IPS-18a (cell line): ENCODE results near the gene GJB1.
"Not testable (repeated sequence)": the region's sequence is repeated elsewhere in the genome, so short reads cannot be mapped to it uniquely, and the experiment has no call there.

Experiments used
- H3K27ac ChIP-seq: one replicate; pipeline ENCODE4 v1.5.1; 2013; ENCODE audit warnings: low read length
- H3K27me3 ChIP-seq: one replicate; pipeline ENCODE4 v1.6.1; 2013; ENCODE audit warnings: mild to moderate bottlenecking, low read length; ENCODE audit not compliant: control insufficient read depth, insufficient read depth
- H3K36me3 ChIP-seq: one replicate; pipeline ENCODE4 v1.6.1; 2013; ENCODE audit warnings: low read depth, low read length; ENCODE audit not compliant: control insufficient read depth
- H3K4me1 ChIP-seq: one replicate; pipeline ENCODE4 v1.6.1; 2013; ENCODE audit warnings: low read depth, low read length; ENCODE audit not compliant: control insufficient read depth
- H3K4me3 ChIP-seq: one replicate; pipeline ENCODE4 v1.5.1; 2013; ENCODE audit warnings: low read length
- H3K9ac ChIP-seq: one replicate; pipeline ENCODE4 v1.6.1; 2013; ENCODE audit warnings: mild to moderate bottlenecking, low read length, moderate library complexity
- H3K9me3 ChIP-seq: one replicate; pipeline ENCODE4 v1.6.1; 2013; ENCODE audit warnings: low read depth, low read length; ENCODE audit not compliant: control insufficient read depth

The GJB1 gene

GRCh38 chrX:71222929-71223328 is at the start of gene GJB1:
GJB1 (plus strand) TSS chrX:71223224; CDS start chrX:71223708, 484 bp downstream.
- Histone ChIP-seq H3K27me3 (no peaks in the 10 kb centered on the region), H3K9ac (no peak within 1 kb of the TSS), H3K4me1 (peaks cover 4% of the 10 kb centered on the region)

DNA sequence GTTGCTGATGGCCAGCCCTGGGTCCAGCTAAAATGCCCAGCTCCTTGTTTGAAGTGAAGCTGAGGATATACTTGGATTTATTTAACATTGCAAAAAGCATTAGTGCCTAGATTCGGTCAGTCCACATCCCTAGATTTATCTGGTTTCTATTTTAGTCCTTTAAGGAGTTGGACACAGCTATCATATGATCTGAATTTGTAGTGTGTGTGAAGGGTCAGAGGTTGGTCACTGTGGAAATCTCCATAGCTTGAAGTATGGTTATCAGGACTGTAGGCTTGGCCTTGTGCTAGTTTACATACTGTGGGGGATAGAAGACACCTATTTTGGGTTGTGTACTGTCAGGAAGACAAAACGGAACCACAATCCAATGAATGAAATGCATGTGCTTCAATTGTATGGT is 49.6 kb upstream of the GJB1 start:
- Histone ChIP-seq H3K9ac (no peak overlapping the region), H3K4me3 (no peak overlapping the region)

More at GRCh38 chrX:71222929-71223328, at the start of gene GJB1:
- Histone ChIP-seq H3K27ac (no peak within 1 kb of the TSS), H3K36me3 (no peaks in the 10 kb centered on the region), H3K9me3 (peaks cover 3% of the 10 kb centered on the region), H3K4me3 (no peak within 1 kb of the TSS)

GRCh38 chrX:71174795-71175194 is 48.2 kb upstream of the GJB1 start:
- Histone ChIP-seq H3K27me3 (no peaks in the 10 kb centered on the region), H3K4me1 (no peaks in the 10 kb centered on the region), H3K4me3 (no peak overlapping the region), H3K27ac (no peak overlapping the region), H3K9ac (no peak overlapping the region), H3K36me3 (no peaks in the 10 kb centered on the region), H3K9me3 (peaks cover 4% of the 10 kb centered on the region)

More for the DNA sequence above, 49.6 kb upstream of the GJB1 start:
- Histone ChIP-seq H3K36me3 (no peaks in the 10 kb centered on the region), H3K27ac (no peak overlapping the region), H3K27me3 (no peaks in the 10 kb centered on the region), H3K9me3 (peaks cover 4% of the 10 kb centered on the region), H3K4me1 (no peaks in the 10 kb centered on the region)

- Histone ChIP-seq H3K27me3 (no peaks in the 10 kb centered on the region), H3K36me3 (no peaks in the 10 kb centered on the region), H3K9me3 (peaks cover 4% of the 10 kb centered on the region), H3K4me3 (no peak overlapping the region), H3K9ac (no peak overlapping the region), H3K27ac (no peak overlapping the region), H3K4me1 (no peaks in the 10 kb centered on the region)
Observed at GRCh38 chrX:71175531-71175930, 47.5 kb upstream of the GJB1 start.

GRCh38 chrX:71177327-71177726 is 45.7 kb upstream of the GJB1 start:
- no peak overlapping the region for H3K27ac ChIP-seq
- H3K27me3 ChIP-seq, result no peaks in the 10 kb centered on the region
- H3K4me1 ChIP-seq, result no peaks in the 10 kb centered on the region
- no peak overlapping the region for H3K9ac ChIP-seq
- H3K4me3 ChIP-seq, result no peak overlapping the region
- peaks cover 4% of the 10 kb centered on the region for H3K9me3 ChIP-seq
- H3K36me3 ChIP-seq, result no peaks in the 10 kb centered on the region

GRCh38 chrX:71178908-71179307 is 44.1 kb upstream of the GJB1 start:
- no peaks in the 10 kb centered on the region for H3K9me3 ChIP-seq
- peaks cover 11% of the 10 kb centered on the region for H3K4me1 ChIP-seq
- no peaks in the 10 kb centered on the region for H3K27me3 ChIP-seq
- H3K36me3 ChIP-seq, result no peaks in the 10 kb centered on the region
- H3K4me3 ChIP-seq, result no peak overlapping the region
- no peak overlapping the region for H3K9ac ChIP-seq
- H3K27ac ChIP-seq, result no peak overlapping the region

- not testable (repeated sequence) for H3K9ac ChIP-seq, H3K4me3 ChIP-seq, H3K36me3 ChIP-seq, H3K27me3 ChIP-seq, H3K9me3 ChIP-seq, H3K27ac ChIP-seq
- peaks cover 11% of the 10 kb centered on the region for H3K4me1 ChIP-seq
Observed at GRCh38 chrX:71180579-71181265, 42.3 kb upstream of the GJB1 start.

- no peaks in the 10 kb centered on the region for H3K27me3 ChIP-seq
- no peaks in the 10 kb centered on the region for H3K9me3 ChIP-seq
- H3K4me3 ChIP-seq, result peak overlapping the region; percentile 57
- H3K36me3 ChIP-seq, result no peaks in the 10 kb centered on the region
- peak overlapping the region; percentile 95 for H3K27ac ChIP-seq
- H3K4me1 ChIP-seq, result peaks cover 11% of the 10 kb centered on the region
- peak overlapping the region; percentile 73 for H3K9ac ChIP-seq
Observed at GRCh38 chrX:71181558-71181909, 41.5 kb upstream of the GJB1 start.

DNA sequence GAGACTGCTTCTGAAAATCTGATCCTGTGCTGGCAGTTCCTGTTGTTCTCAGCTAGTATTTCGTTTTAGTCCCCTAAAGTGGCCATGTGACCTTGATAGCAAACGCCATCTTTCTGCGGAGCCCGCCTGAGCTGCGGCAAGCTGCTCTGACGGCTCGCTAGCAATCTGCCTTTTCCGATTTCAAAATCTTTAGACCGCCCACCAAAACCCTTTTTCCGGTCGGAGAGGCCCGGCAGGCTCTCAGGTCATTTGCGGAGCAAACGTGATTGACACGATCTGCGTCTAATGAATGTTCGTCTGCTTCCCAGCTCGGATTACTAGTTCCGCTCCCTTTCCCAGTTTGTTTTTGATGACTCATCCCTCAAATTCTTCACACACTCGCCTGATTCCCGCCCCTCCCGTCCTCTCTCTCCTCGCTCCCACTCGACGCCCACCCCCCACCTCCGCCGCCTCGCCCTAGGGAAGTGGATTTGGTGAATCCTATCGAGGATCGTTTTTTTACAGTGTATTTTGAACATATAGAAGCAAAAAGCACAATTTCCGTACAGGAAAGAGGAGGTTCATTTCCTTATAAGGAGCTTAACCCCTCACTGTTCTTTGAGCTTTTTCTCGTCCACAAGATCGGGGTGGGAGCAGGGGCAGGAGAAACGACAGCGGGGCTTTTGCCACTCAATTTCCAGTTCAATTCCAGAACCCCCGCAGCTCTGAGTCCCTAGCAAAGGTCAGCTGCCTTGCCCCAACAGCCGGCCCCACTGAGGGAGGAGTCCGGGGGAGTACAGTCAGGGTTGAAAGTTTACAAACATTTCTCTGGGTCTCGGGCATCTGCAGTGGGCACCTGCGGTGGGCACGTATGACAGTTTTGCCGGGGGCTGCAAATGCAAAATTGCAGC is 40.9 kb upstream of the GJB1 start:
- peak overlapping the region; percentile 57 for H3K4me3 ChIP-seq
- peak overlapping the region; percentile 95 for H3K27ac ChIP-seq
- H3K4me1 ChIP-seq, result peaks cover 11% of the 10 kb centered on the region
- no peaks in the 10 kb centered on the region for H3K27me3 ChIP-seq
- peaks cover 5% of the 10 kb centered on the region for H3K9me3 ChIP-seq
- H3K9ac ChIP-seq, result peak overlapping the region; percentile 73
- no peaks in the 10 kb centered on the region for H3K36me3 ChIP-seq

GRCh38 chrX:71182871-71183270 is 40.2 kb upstream of the GJB1 start:
- peaks cover 11% of the 10 kb centered on the region for H3K4me1 ChIP-seq
- peak overlapping the region; percentile 83 for H3K27ac ChIP-seq
- H3K4me3 ChIP-seq, result peak overlapping the region; percentile 51
- peak overlapping the region; percentile 50 for H3K9ac ChIP-seq
- H3K36me3 ChIP-seq, result no peaks in the 10 kb centered on the region
- no peaks in the 10 kb centered on the region for H3K27me3 ChIP-seq
- peaks cover 5% of the 10 kb centered on the region for H3K9me3 ChIP-seq

GRCh38 chrX:71183341-71183740 is 39.7 kb upstream of the GJB1 start:
- H3K9ac ChIP-seq, result no peak overlapping the region
- H3K36me3 ChIP-seq, result no peaks in the 10 kb centered on the region
- H3K4me1 ChIP-seq, result peaks cover 11% of the 10 kb centered on the region
- no peak overlapping the region for H3K4me3 ChIP-seq
- peak overlapping the region; percentile 83 for H3K27ac ChIP-seq
- no peaks in the 10 kb centered on the region for H3K27me3 ChIP-seq
- H3K9me3 ChIP-seq, result peaks cover 5% of the 10 kb centered on the region
